NCI-H524 treated with DMSO at 0.1 percent for 48 hours (cell line): ENCODE results near the gene PLEKHA7.

ENCODE experiments used
- DNase-seq: peaks from one replicate; lab custom pipeline; 2025; lab: John Stamatoyannopoulos, UW

PLEKHA7 gene

GRCh38 chr11:16841481-16841880 is 172.7 kb downstream of the PLEKHA7 start:
- DNase-seq: no peak

- DNase-seq: no peak
These were observed 173.3 kb downstream of the PLEKHA7 start for GRCh38 chr11:16840951-16841350.

GRCh38 chr11:16839821-16840220 is 174.4 kb downstream of the PLEKHA7 start:
- no peak for DNase-seq

GRCh38 chr11:16834384-16834783 is 179.8 kb downstream of the PLEKHA7 start:
- DNase-seq: no peak

- DNase-seq: no peak
These were observed 181.2 kb downstream of the PLEKHA7 start for GRCh38 chr11:16833026-16833425.

GRCh38 chr11:16832193-16832539 is 182.0 kb downstream of the PLEKHA7 start:
- no peak for DNase-seq

GRCh38 chr11:16831316-16832192 is 182.7 kb downstream of the PLEKHA7 start:
- DNase-seq: no peak

- no peak for DNase-seq
These were observed 187.1 kb downstream of the PLEKHA7 start for GRCh38 chr11:16827139-16827538.

GRCh38 chr11:16825968-16826367 is 188.2 kb downstream of the PLEKHA7 start:
- DNase-seq: no peak

- DNase-seq: no peak
These were observed 189.1 kb downstream of the PLEKHA7 start for GRCh38 chr11:16825101-16825500.

GRCh38 chr11:16820324-16821092 is 193.7 kb downstream of the PLEKHA7 start:
- DNase-seq: no peak

- no peak for DNase-seq
These were observed 195.9 kb downstream of the PLEKHA7 start for GRCh38 chr11:16818284-16818683.

- DNase-seq: no peak
These were observed 196.9 kb downstream of the PLEKHA7 start for GRCh38 chr11:16817351-16817750.

- DNase-seq: no peak
These were observed 197.6 kb downstream of the PLEKHA7 start for GRCh38 chr11:16816358-16817270.

GRCh38 chr11:16815047-16815767 is 199.0 kb downstream of the PLEKHA7 start:
- no peak for DNase-seq

GRCh38 chr11:16814410-16815046 is 199.7 kb downstream of the PLEKHA7 start:
- DNase-seq: no peak

- no peak for DNase-seq
These were observed 201.1 kb downstream of the PLEKHA7 start for GRCh38 chr11:16813126-16813525.

- no peak for DNase-seq
These were observed 201.9 kb downstream of the PLEKHA7 start for GRCh38 chr11:16812274-16812673.

GRCh38 chr11:16811136-16812020 is 202.8 kb downstream of the PLEKHA7 start:
- DNase-seq: no peak
